Mesodermal cell (in vitro differentiated cells): Measurements from ENCODE around the gene SCN1A.
"Not testable (repeated sequence)": the region's sequence is repeated elsewhere in the genome, so short reads cannot be mapped to it uniquely, and the experiment has no call there.

Experiments used
- H3K27ac ChIP-seq: 2 replicates; pipeline ENCODE4 v1.7.0; 2013; ENCODE audit warnings: mild to moderate bottlenecking, low read depth, low read length, moderate library complexity; ENCODE audit not compliant: severe bottlenecking
- H3K36me3 ChIP-seq: 2 replicates; pipeline ENCODE4 v1.7.1; 2013; ENCODE audit warnings: mild to moderate bottlenecking, low read length, moderate library complexity; ENCODE audit not compliant: control insufficient read depth, insufficient read depth
- H3K4me1 ChIP-seq: one replicate; pipeline ENCODE4 v1.7.1; 2013; ENCODE audit warnings: mild to moderate bottlenecking, low read length; ENCODE audit not compliant: insufficient read depth, control insufficient read depth, poor library complexity, severe bottlenecking
- H3K4me3 ChIP-seq: 2 replicates; pipeline ENCODE4 v1.7.0; 2013; ENCODE audit warnings: low read length, control low read depth, mild to moderate bottlenecking; ENCODE audit not compliant: insufficient read depth, poor library complexity, severe bottlenecking; ENCODE audit errors: extremely low read depth
- H3K9me3 ChIP-seq: 2 replicates; pipeline ENCODE4 v1.7.1; 2013; ENCODE audit warnings: mild to moderate bottlenecking, low read length, moderate library complexity; ENCODE audit not compliant: control insufficient read depth
- WGBS, 2 experiments: methylation state at CpG; one replicate each; pipeline ENCODE4 v1.1.5; 2013; ENCODE audit warnings: missing lambda C conversion rate in 2 of 2; ENCODE audit not compliant: insufficient coverage in 2 of 2; 5-methylcytosine and 5-hydroxymethylcytosine counted together

Gene SCN1A

GRCh38 chr2:165989851-165990250 lies 138.0 kb downstream of the SCN1A start:
- WGBS, 2 experiments, result no CpG with 5 or more reads among the region's 1 CpG
- Histone ChIP-seq H3K4me1 (no peaks in the 10 kb centered on the region), H3K27ac (no peak overlapping the region), H3K36me3 (no peaks in the 10 kb centered on the region), H3K4me3 (no peak overlapping the region), H3K9me3 (no peaks in the 10 kb centered on the region)

- H3K9me3 ChIP-seq, result no peaks in the 10 kb centered on the region
- no peak overlapping the region for H3K27ac ChIP-seq
- no peaks in the 10 kb centered on the region for H3K36me3 ChIP-seq
- H3K4me1 ChIP-seq, result no peaks in the 10 kb centered on the region
- no peak overlapping the region for H3K4me3 ChIP-seq
Measured at GRCh38 chr2:165985120-165985519, 142.7 kb downstream of the SCN1A start.

- H3K9me3 ChIP-seq, H3K4me3 ChIP-seq, H3K36me3 ChIP-seq, H3K27ac ChIP-seq, H3K4me1 ChIP-seq: not testable (repeated sequence)
Measured at GRCh38 chr2:165972161-165972560, 155.7 kb downstream of the SCN1A start.

- H3K4me3 ChIP-seq, result no peak overlapping the region
- no peaks in the 10 kb centered on the region for H3K4me1 ChIP-seq
- WGBS, 2 experiments, result 86% methylated on average over 1 of the region's 1 CpG; no CpG with 5 or more reads in 1 of the 2 experiments
- no peaks in the 10 kb centered on the region for H3K9me3 ChIP-seq
- no peak overlapping the region for H3K27ac ChIP-seq
- no peaks in the 10 kb centered on the region for H3K36me3 ChIP-seq
Measured at GRCh38 chr2:165970663-165971062, 157.2 kb downstream of the SCN1A start.

- Histone ChIP-seq H3K36me3 (no peaks in the 10 kb centered on the region), H3K27ac (no peak overlapping the region), H3K4me1 (no peaks in the 10 kb centered on the region), H3K4me3 (no peak overlapping the region), H3K9me3 (no peaks in the 10 kb centered on the region)
- no CpG with 5 or more reads among the region's 2 CpGs for WGBS, 2 experiments
Measured at GRCh38 chr2:165969227-165969626, 158.6 kb downstream of the SCN1A start.

GRCh38 chr2:165967746-165968145 lies 160.1 kb downstream of the SCN1A start:
- 84 to 90% methylated on average over 2 to 3 of the region's 3 CpGs for WGBS, 2 experiments
- Histone ChIP-seq H3K27ac (no peak overlapping the region), H3K4me1 (no peaks in the 10 kb centered on the region), H3K4me3 (no peak overlapping the region), H3K9me3 (no peaks in the 10 kb centered on the region), H3K36me3 (no peaks in the 10 kb centered on the region)

GRCh38 chr2:165961818-165962217 lies 166.0 kb downstream of the SCN1A start:
- Histone ChIP-seq H3K4me1 (no peaks in the 10 kb centered on the region), H3K27ac (no peak overlapping the region), H3K9me3 (no peaks in the 10 kb centered on the region), H3K36me3 (no peaks in the 10 kb centered on the region), H3K4me3 (no peak overlapping the region)
- whole genome bisulfite sequencing, 2 experiments, result 94 to 100% methylated on average over 1 to 2 of the region's 4 CpGs

GRCh38 chr2:165959371-165959770 lies 168.4 kb downstream of the SCN1A start:
- Histone ChIP-seq H3K9me3 (no peaks in the 10 kb centered on the region), H3K36me3 (no peaks in the 10 kb centered on the region), H3K27ac (no peak overlapping the region), H3K4me3 (no peak overlapping the region), H3K4me1 (no peaks in the 10 kb centered on the region)
- WGBS, 2 experiments, result 100% methylated on average over 1 of the region's 4 CpGs

- WGBS, 2 experiments, result 84% methylated on average over 3 of the region's 3 CpGs; no CpG with 5 or more reads in 1 of the 2 experiments
- no peaks in the 10 kb centered on the region for H3K9me3 ChIP-seq
- no peaks in the 10 kb centered on the region for H3K36me3 ChIP-seq
- H3K27ac ChIP-seq, result no peak overlapping the region
- no peak overlapping the region for H3K4me3 ChIP-seq
- no peaks in the 10 kb centered on the region for H3K4me1 ChIP-seq
Measured at GRCh38 chr2:165958313-165958960, 169.4 kb downstream of the SCN1A start.

GRCh38 chr2:165957030-165957675 lies 170.7 kb downstream of the SCN1A start:
- no peaks in the 10 kb centered on the region for H3K9me3 ChIP-seq
- H3K27ac ChIP-seq, result no peak overlapping the region
- WGBS, 2 experiments, result 96 to 97% methylated on average over 37 to 38 of the region's 60 CpGs
- no peaks in the 10 kb centered on the region for H3K36me3 ChIP-seq
- no peak overlapping the region for H3K4me3 ChIP-seq
- no peaks in the 10 kb centered on the region for H3K4me1 ChIP-seq
